ENCODE data around the gene EEFSEC.

Gene EEFSEC

GRCh38 chr3:128455786-128456748 is 302.8 kb downstream of the EEFSEC start:
- in situ Hi-C loops (cut with MboI; ENCODE audit: low pct_unique_long_range_greater_than_20kb, low sequenced_read_pairs), result no loop called here
- no peak for DNase-seq

- in situ Hi-C loops (cut with MboI; ENCODE audit: low pct_unique_long_range_greater_than_20kb, low sequenced_read_pairs), result no loop called here
- DNase-seq, result peak; percentile 32
These were observed 303.8 kb downstream of the EEFSEC start for GRCh38 chr3:128456776-128457715.

DNA sequence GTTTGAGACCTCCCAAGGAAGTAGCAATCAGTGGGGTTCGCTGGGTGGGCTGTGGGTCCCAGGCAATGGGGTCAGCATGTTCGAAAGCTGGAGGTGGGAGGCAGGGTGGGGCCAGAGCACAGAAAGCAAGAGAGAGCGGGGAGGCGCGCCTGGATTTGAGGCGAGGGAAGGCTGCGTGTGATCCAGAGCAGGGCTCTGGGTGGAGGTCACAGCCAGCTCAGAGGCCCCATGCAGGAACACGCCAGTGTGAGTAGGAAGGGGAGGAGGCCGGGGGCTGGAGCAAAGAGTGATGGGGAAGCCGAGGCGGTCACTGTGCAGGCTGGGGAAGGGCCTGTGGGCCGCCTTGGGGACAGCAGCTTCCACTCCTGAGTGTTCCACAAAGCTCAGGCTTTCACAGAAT is 304.7 kb downstream of the EEFSEC start:
- in situ Hi-C loops (cut with MboI; ENCODE audit: low pct_unique_long_range_greater_than_20kb, low sequenced_read_pairs), result no loop called here

More for the DNA sequence above, 304.7 kb downstream of the EEFSEC start:
- no peak for DNase-seq
